SK-N-SH (cell line): ENCODE results near the gene SOCS7. TPM values are rescaled to one million over a fixed set of nuclear protein-coding genes. Genes with fewer than 3 reads are reported as not detected.

Source experiments
- CTCF ChIA-PET: fragments of 300-600, 350-600 bp; formaldehyde crosslinking; extraction: SDS; loops from one replicate; lab custom pipeline; 2021; lab: Yijun Ruan, JAX
- POLR2A ChIA-PET: fragments of 350-600 bp; sonication (Branson Sonifier 250); formaldehyde crosslinking; extraction: SDS; loops from one replicate; lab custom pipeline; 2020; ENCODE audit warnings: antibody characterized with exemption, inconsistent platforms; lab: Yijun Ruan, JAX
- DNase-seq: peaks from one replicate; pipeline ENCODE4 v3.0.0; 2012
- H2AFZ ChIP-seq: fragments of 200-600 bp; sonication (generic); 2 replicates; pipeline ENCODE4 v1.8.1; 2016; ENCODE audit warnings: antibody characterized with exemption, mild to moderate bottlenecking, low read depth
- H3F3A ChIP-seq: fragments of 200-600 bp; sonication (generic); replicated peaks from 2 replicates; pipeline ENCODE3; 2016; ENCODE audit warnings: antibody characterized with exemption, mild to moderate bottlenecking; ENCODE audit not compliant: insufficient read depth
- H3K27ac ChIP-seq, 2 experiments: fragments of 200-500 bp in 1 of 2; fragments of 200-600 bp in 1 of 2; sonication (Bioruptor generic) in 1 of 2; sonication (generic), shearing (Covaris generic) in 1 of 2; 2 replicates each; pipeline versions ENCODE4 v1.5.1 to v1.6.1; 2014 to 2016; ENCODE audit warnings: low read depth in 2 of 2, inconsistent platforms in 1 of 2, low read length in 1 of 2, mild to moderate bottlenecking in 1 of 2, mixed read lengths in 1 of 2
- H3K27me3 ChIP-seq: fragments of 200-600 bp; sonication (generic), shearing (Covaris generic); 2 replicates; pipeline ENCODE4 v1.6.1; 2016; ENCODE audit warnings: mixed run types; ENCODE audit not compliant: insufficient read depth
- H3K36me3 ChIP-seq, 2 experiments: fragments of 200-500 bp in 1 of 2; fragments of 200-600 bp in 1 of 2; sonication (Bioruptor generic) in 1 of 2; sonication (generic) in 1 of 2; replicated peaks in 1 of 2; 2 replicates each; pipeline versions ENCODE3 to v1.5.1; 2014 to 2016; ENCODE audit warnings: low read length in 1 of 2, mild to moderate bottlenecking in 1 of 2; ENCODE audit not compliant: insufficient read depth in 2 of 2, control insufficient read depth in 1 of 2
- H3K4me1 ChIP-seq, 2 experiments: fragments of 200-500 bp in 1 of 2; fragments of 200-600 bp in 1 of 2; sonication (Bioruptor generic) in 1 of 2; sonication (generic), shearing (Covaris generic) in 1 of 2; 2 replicates each; pipeline versions ENCODE4 v1.5.1 to v1.6.1; 2014 to 2016; ENCODE audit warnings: low read depth in 1 of 2, low read length in 1 of 2, mixed run types in 1 of 2; ENCODE audit not compliant: insufficient read depth in 2 of 2, control insufficient read depth in 1 of 2
- H3K4me2 ChIP-seq: fragments of 200-600 bp; sonication (generic), shearing (Covaris generic); 2 replicates; pipeline ENCODE4 v1.6.1; 2017; ENCODE audit warnings: mixed run types
- H3K4me3 ChIP-seq, 2 experiments: fragments of 200-500 bp in 1 of 2; fragments of 200-600 bp in 1 of 2; sonication (Bioruptor generic) in 1 of 2; sonication (generic), shearing (Covaris generic) in 1 of 2; 2 replicates each; pipeline versions ENCODE4 v1.5.1 to v1.8.1; 2014 to 2016; ENCODE audit warnings: low read depth in 2 of 2, inconsistent platforms in 1 of 2, low read length in 1 of 2, mild to moderate bottlenecking in 1 of 2, mixed read lengths in 1 of 2, moderate library complexity in 1 of 2
- H3K79me2 ChIP-seq: fragments of 200-600 bp; sonication (generic); 2 replicates; pipeline ENCODE4 v1.8.1; 2017; ENCODE audit warnings: mild to moderate bottlenecking; ENCODE audit not compliant: insufficient read depth
- H3K9ac ChIP-seq: fragments of 200-600 bp; sonication (generic); 2 replicates; pipeline ENCODE4 v1.6.1; 2017; ENCODE audit warnings: mixed run types
- H3K9me2 ChIP-seq: fragments of 200-600 bp; sonication (generic); 2 replicates; pipeline ENCODE4 v1.6.1; 2017; ENCODE audit warnings: mixed run types
- H3K9me3 ChIP-seq: fragments of 200-600 bp; sonication (generic); 2 replicates; pipeline ENCODE4 v1.6.1; 2017; ENCODE audit warnings: mixed run types, mild to moderate bottlenecking, moderate library complexity
- H4K20me1 ChIP-seq: fragments of 200-600 bp; sonication (generic); 2 replicates; pipeline ENCODE4 v1.6.1; 2017; ENCODE audit warnings: mild to moderate bottlenecking, mixed run types; ENCODE audit not compliant: insufficient read depth
- CHD2 ChIP-seq: fragments of 150-350 bp; IDR thresholded peaks from 2 replicates; pipeline ENCODE4 v1.6.1; 2018; ENCODE audit warnings: low read length; ENCODE audit not compliant: partially characterized antibody
- CTCF ChIP-seq: fragments of 200-600 bp; sonication (generic); IDR thresholded peaks from 2 replicates; pipeline ENCODE4 v1.6.1; 2017; ENCODE audit warnings: antibody characterized with exemption, mild to moderate bottlenecking, moderate library complexity
- ELF1 ChIP-seq: IDR thresholded peaks from 2 replicates; pipeline ENCODE4 v1.4.0; 2012
- EP300 ChIP-seq, 2 experiments: IDR thresholded peaks; 2 replicates each; pipeline versions ENCODE4 v1.4.0 to v1.6.1; 2012; ENCODE audit warnings: borderline replicate concordance in 1 of 2, low read depth in 1 of 2, low read length in 1 of 2
- EZH2phosphoT487 ChIP-seq: fragments of 200-600 bp; sonication (generic); IDR thresholded peaks from 2 replicates; pipeline ENCODE4 v1.6.1; 2017; ENCODE audit warnings: low read depth, mixed run types, mild to moderate bottlenecking, antibody characterized with exemption, moderate library complexity, borderline replicate concordance
- FOXM1 ChIP-seq: IDR thresholded peaks from 2 replicates; pipeline ENCODE4 v1.4.0; 2012; ENCODE audit warnings: low read depth, mild to moderate bottlenecking
- GATA2 ChIP-seq: sonication (generic); formaldehyde crosslinking; IDR thresholded peaks from 2 replicates; pipeline ENCODE4 v1.5.0; 2020; ENCODE audit warnings: mild to moderate bottlenecking, missing genetic modification reagents
- MEF2A ChIP-seq: IDR thresholded peaks from 2 replicates; pipeline ENCODE4 v1.4.0; 2012; ENCODE audit warnings: low read depth, borderline replicate concordance
- NFIC ChIP-seq: IDR thresholded peaks from 2 replicates; pipeline ENCODE4 v1.4.0; 2012; ENCODE audit warnings: borderline replicate concordance
- NRF1 ChIP-seq: IDR thresholded peaks from 2 replicates; pipeline ENCODE4 v1.6.1; 2012; ENCODE audit warnings: low read depth, mild to moderate bottlenecking, low read length
- POLR2AphosphoS5 ChIP-seq: IDR thresholded peaks from 2 replicates; pipeline ENCODE4 v1.6.1; 2012; ENCODE audit warnings: low read depth, low read length
- RAD21 ChIP-seq: IDR thresholded peaks from 2 replicates; pipeline ENCODE4 v1.6.1; 2012; ENCODE audit warnings: mild to moderate bottlenecking, low read length
- RFX5 ChIP-seq: IDR thresholded peaks from 2 replicates; pipeline ENCODE4 v1.6.1; 2012; ENCODE audit warnings: mild to moderate bottlenecking, improper control_type of control experiment, low read length
- RXRA ChIP-seq: IDR thresholded peaks from 2 replicates; pipeline ENCODE4 v1.4.0; 2012; ENCODE audit warnings: low read depth, mild to moderate bottlenecking, borderline replicate concordance
- SIN3A ChIP-seq: IDR thresholded peaks from 2 replicates; pipeline ENCODE4 v1.6.1; 2012; ENCODE audit warnings: low read depth, mild to moderate bottlenecking, low read length, moderate library complexity, borderline replicate concordance
- SMC3 ChIP-seq: IDR thresholded peaks from 2 replicates; pipeline ENCODE4 v1.6.1; 2012; ENCODE audit warnings: low read depth, low read length, improper control_type of control experiment
- TAF1 ChIP-seq: IDR thresholded peaks from 2 replicates; pipeline ENCODE4 v1.6.1; 2012; ENCODE audit warnings: low read depth, mild to moderate bottlenecking, low read length, moderate library complexity, borderline replicate concordance
- YY1 ChIP-seq: IDR thresholded peaks from 2 replicates; pipeline ENCODE4 v1.4.0; 2012; ENCODE audit warnings: low read depth, mild to moderate bottlenecking
- ZBTB33 ChIP-seq: IDR thresholded peaks from 2 replicates; pipeline ENCODE4 v1.4.0; 2012; ENCODE audit warnings: low read depth, borderline replicate concordance
- WGBS: methylation state at CpG from one replicate; pipeline ENCODE4 v1.1.6; 2017; ENCODE audit warnings: low lambda C conversion rate; 5-methylcytosine and 5-hydroxymethylcytosine counted together
- polyA plus RNA-seq, 3 experiments: library from polyadenylated mRNA; depleted of rRNA; stranded (reverse); fragments of >200 nt; gene quantifications; 2 replicates each; pipeline ENCODE4 v1.2.3, GENCODE V29; 2012
- TF ChIP-seq, protein P1 (sequence below): IDR thresholded peaks from 2 replicates; pipeline ENCODE4; 2012

The SOCS7 gene
- polyA plus RNA-seq, 1 of the 3 experiments (the other 2 are of a cell fraction): 7.4 TPM

- TF ChIP-seq MEF2A: no peak
- no peak for TF ChIP-seq SMC3
- no peak for TF ChIP-seq NFIC
- TF ChIP-seq RFX5: no peak
- TF ChIP-seq ELF1: no peak
- no peak for TF ChIP-seq RXRA
- TF ChIP-seq SIN3A: no peak
- no peak for TF ChIP-seq RAD21
- Histone ChIP-seq H3K27ac (no peak overlapping the region), H4K20me1 (peaks cover 78% of the 10 kb centered on the region), H3F3A (peaks cover 6% of the 10 kb centered on the region), H3K9me3 (no peaks in the 10 kb centered on the region), H3K27me3 (no peaks in the 10 kb centered on the region), H3K9ac (no peak overlapping the region), H3K4me1 (peaks cover 0 to 17% of the 10 kb centered on the region in 2 experiments; a peak in 2 of 4 replicates), H3K79me2 (peaks cover 86% of the 10 kb centered on the region), H3K9me2 (no peaks in the 10 kb centered on the region), H3K4me2 (no peak overlapping the region), H3K4me3 (no peak overlapping the region), H3K36me3 (peaks cover 0 to 8% of the 10 kb centered on the region in 2 experiments), H2AFZ (no peak overlapping the region)
- no peak for DNase-seq
- WGBS: 89% methylated on average over 9 of the region's 9 CpGs
- CTCF ChIA-PET: interaction anchor here (1.2 to 12.8 kb wide), 5 partner anchors 16 to 226 kb away, joined by 3 to 146 read pairs (median 10); partner anchors contain the start of gene ARHGAP23
- POLR2A ChIA-PET: no interaction called here
Measured at GRCh38 chr17:38441429-38442061, 89.9 kb downstream of the SOCS7 start.

- POLR2A ChIA-PET: no interaction called here
- no peak for TF ChIP-seq FOXM1
- TF ChIP-seq, protein P1, sequence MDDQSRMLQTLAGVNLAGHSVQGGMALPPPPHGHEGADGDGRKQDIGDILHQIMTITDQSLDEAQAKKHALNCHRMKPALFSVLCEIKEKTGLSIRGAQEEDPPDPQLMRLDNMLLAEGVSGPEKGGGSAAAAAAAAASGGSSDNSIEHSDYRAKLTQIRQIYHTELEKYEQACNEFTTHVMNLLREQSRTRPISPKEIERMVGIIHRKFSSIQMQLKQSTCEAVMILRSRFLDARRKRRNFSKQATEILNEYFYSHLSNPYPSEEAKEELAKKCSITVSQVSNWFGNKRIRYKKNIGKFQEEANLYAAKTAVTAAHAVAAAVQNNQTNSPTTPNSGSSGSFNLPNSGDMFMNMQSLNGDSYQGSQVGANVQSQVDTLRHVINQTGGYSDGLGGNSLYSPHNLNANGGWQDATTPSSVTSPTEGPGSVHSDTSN: no peak
- no peak for TF ChIP-seq CTCF
- no peak for TF ChIP-seq ZBTB33
- TF ChIP-seq GATA2 (CRISPR knock-in tag): no peak
- no peak for TF ChIP-seq RAD21
- TF ChIP-seq NRF1: no peak
- TF ChIP-seq POLR2AphosphoS5: no peak
- TF ChIP-seq EP300 (IDR thresholded peaks at IDR 0.05; ENCODE audit: borderline replicate concordance in 1 of 2, low read depth in 1 of 2, low read length in 1 of 2): no peak
- no peak for TF ChIP-seq MEF2A
- no peak for TF ChIP-seq CHD2
- no peak for TF ChIP-seq TAF1
- no peak for TF ChIP-seq SIN3A
- TF ChIP-seq RFX5: no peak
- no peak for TF ChIP-seq SMC3
- TF ChIP-seq YY1: no peak
- TF ChIP-seq EZH2phosphoT487: no peak
- TF ChIP-seq, all 33 proteins: peak for 0
- peaks cover 68% of the 10 kb centered on the region for H4K20me1 ChIP-seq
- H3K79me2 ChIP-seq: peaks cover 86% of the 10 kb centered on the region
- no peak overlapping the region for H3K27ac ChIP-seq
- H3K4me2 ChIP-seq: no peak overlapping the region
- H3K4me1 ChIP-seq: peaks cover 0 to 17% of the 10 kb centered on the region in 2 experiments; a peak in 2 of 4 replicates
- peaks cover 0 to 8% of the 10 kb centered on the region in 2 experiments for H3K36me3 ChIP-seq
- DNase-seq: no peak
- H3K27me3 ChIP-seq: no peaks in the 10 kb centered on the region
- H3K9me2 ChIP-seq: no peaks in the 10 kb centered on the region
- no peak overlapping the region for H3K9ac ChIP-seq
- H2AFZ ChIP-seq: no peak overlapping the region
- H3K4me3 ChIP-seq: no peak overlapping the region
- no peaks in the 10 kb centered on the region for H3K9me3 ChIP-seq
- WGBS: 72% methylated on average over 4 of the region's 4 CpGs
- H3F3A ChIP-seq: peaks cover 6% of the 10 kb centered on the region
- CTCF ChIA-PET: interaction anchor here (0.6 to 12.8 kb wide), 11 partner anchors 8 to 225 kb away, joined by 3 to 146 read pairs (median 10); partner anchors contain the start of gene ARHGAP23
Measured at GRCh38 chr17:38442548-38442947, 90.9 kb downstream of the SOCS7 start.
